ENCODE results near the gene FOXC1. TPM values are rescaled to one million over a fixed set of nuclear protein-coding genes. Genes with fewer than 3 reads are reported as not detected.

The FOXC1 gene
- polyA plus RNA-seq, 1 donor from 2014 or later: 0.09 TPM

DNA sequence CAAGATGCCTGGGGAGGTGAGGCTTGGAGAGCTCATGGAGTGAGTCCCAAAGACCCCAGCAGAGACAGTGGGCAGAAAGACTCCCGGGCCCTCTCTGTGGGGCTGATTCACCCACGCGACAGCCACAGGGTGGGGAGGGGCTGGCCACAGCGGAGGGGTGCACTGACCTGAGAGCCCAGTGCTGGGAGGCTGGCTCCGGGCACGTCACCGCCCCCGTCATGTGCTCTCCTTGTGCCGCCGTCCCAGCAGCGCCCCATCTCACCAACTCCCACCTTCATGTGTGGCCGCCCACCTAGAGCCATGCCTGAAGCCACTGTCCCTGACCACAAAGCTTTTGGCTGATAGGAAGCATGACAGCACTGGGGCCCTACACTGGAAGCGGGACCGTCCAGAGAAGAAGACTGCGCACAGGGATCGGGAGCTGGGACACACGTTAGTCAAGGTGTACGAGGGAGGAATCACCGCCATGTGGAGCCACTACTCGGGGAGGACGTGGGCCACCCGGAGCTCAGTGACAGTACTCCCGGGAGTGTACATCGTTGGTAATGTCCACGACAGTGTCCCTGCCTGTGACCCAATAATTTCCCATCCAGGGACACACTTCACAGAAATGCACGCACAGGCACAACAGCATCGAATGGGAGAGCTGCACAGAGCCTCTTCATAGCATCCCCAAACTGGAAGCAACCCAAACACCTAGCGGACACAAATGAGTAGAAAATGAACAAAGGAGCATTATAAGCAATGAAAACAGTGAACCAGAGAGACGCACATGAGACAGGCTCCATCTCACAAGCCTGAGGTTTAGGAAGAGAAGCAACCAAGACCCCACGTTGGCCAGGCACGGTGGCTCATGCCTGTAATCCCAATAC is 28.4 kb upstream of the FOXC1 start:
- H3K79me2 ChIP-seq (replicated peaks; ENCODE audit: insufficient read depth, low read length): no peaks in the 10 kb centered on the region
- H2AFZ ChIP-seq (ENCODE audit: low read depth, low read length): no peak overlapping the region
- H3K9ac ChIP-seq (ENCODE audit: low read length): no peak overlapping the region
- no peaks in the 10 kb centered on the region for H3K36me3 ChIP-seq (ENCODE audit: insufficient read depth, low read length)
- H4K20me1 ChIP-seq (ENCODE audit: insufficient read depth): no peaks in the 10 kb centered on the region
- H3F3A ChIP-seq (ENCODE audit: insufficient read depth, low read length, poor library complexity, severe bottlenecking): no peaks in the 10 kb centered on the region
- no peak overlapping the region for H3K4me3 ChIP-seq (ENCODE audit: low read length)
- no peaks in the 10 kb centered on the region for H3K9me2 ChIP-seq (ENCODE audit: insufficient read depth, low read length)
- no peaks in the 10 kb centered on the region for H3K9me3 ChIP-seq (ENCODE audit: low read length)
- no peak overlapping the region for H3K27ac ChIP-seq (ENCODE audit: low read length)
- no peaks in the 10 kb centered on the region for H3K27me3 ChIP-seq (ENCODE audit: insufficient read depth, low read depth, low read length)
- H3K4me2 ChIP-seq (ENCODE audit: low read length): no peak overlapping the region
- TF ChIP-seq MXI1 (conservative IDR thresholded peaks at IDR 0.05; ENCODE audit: poor library complexity, severe bottlenecking) (no peak), TAF1 (IDR thresholded peaks at IDR 0.05; ENCODE audit: low read depth) (no peak), SMC3 (conservative IDR thresholded peaks at IDR 0.05; ENCODE audit: poor library complexity) (no peak), EP300 (conservative IDR thresholded peaks at IDR 0.05; ENCODE audit: poor library complexity, severe bottlenecking) (no peak)

DNA sequence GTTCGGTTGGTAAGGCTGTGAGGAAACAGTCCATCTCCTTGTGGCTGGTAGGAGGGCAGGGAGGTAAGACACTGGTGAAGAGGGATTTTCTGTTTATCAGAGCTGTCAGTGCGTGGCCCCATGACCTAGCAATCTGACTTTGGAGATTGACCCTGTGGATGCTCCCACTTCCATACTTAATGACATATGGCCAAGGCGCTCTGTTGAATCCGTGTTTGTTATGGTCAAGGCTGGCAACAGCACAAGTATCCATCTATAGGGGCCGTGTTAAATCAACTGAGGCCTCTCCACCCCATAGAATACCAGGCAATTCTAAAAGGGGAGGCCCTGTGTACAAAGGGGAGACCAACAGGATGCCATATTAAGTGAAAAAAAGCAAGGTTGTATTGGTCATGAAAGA is 25.6 kb upstream of the FOXC1 start:
- H3K27ac ChIP-seq (ENCODE audit: low read length): no peak overlapping the region
- no peaks in the 10 kb centered on the region for H3F3A ChIP-seq (ENCODE audit: insufficient read depth, low read length, poor library complexity, severe bottlenecking)
- H3K36me3 ChIP-seq (ENCODE audit: insufficient read depth, low read length): no peaks in the 10 kb centered on the region
- H3K9me2 ChIP-seq (ENCODE audit: insufficient read depth, low read length): no peaks in the 10 kb centered on the region
- no peak overlapping the region for H3K4me2 ChIP-seq (ENCODE audit: low read length)
- H3K27me3 ChIP-seq (ENCODE audit: insufficient read depth, low read depth, low read length): no peaks in the 10 kb centered on the region
- no peaks in the 10 kb centered on the region for H3K79me2 ChIP-seq (replicated peaks; ENCODE audit: insufficient read depth, low read length)
- H3K9ac ChIP-seq (ENCODE audit: low read length): no peak overlapping the region
- no peaks in the 10 kb centered on the region for H4K20me1 ChIP-seq (ENCODE audit: insufficient read depth)
- no peak overlapping the region for H2AFZ ChIP-seq (ENCODE audit: low read depth, low read length)
- no peaks in the 10 kb centered on the region for H3K9me3 ChIP-seq (ENCODE audit: low read length)
- H3K4me3 ChIP-seq (ENCODE audit: low read length): no peak overlapping the region
- TF ChIP-seq POLR2AphosphoS5 (IDR thresholded peaks at IDR 0.05): no peak
- no peak for TF ChIP-seq EP300 (conservative IDR thresholded peaks at IDR 0.05; ENCODE audit: poor library complexity, severe bottlenecking)
- TF ChIP-seq SMC3 (conservative IDR thresholded peaks at IDR 0.05; ENCODE audit: poor library complexity): no peak
- TF ChIP-seq RAD21 (conservative IDR thresholded peaks at IDR 0.05): no peak
- TF ChIP-seq EZH2 (IDR thresholded peaks at IDR 0.05; ENCODE audit: borderline replicate concordance, insufficient read depth, low read length, poor library complexity, severe bottlenecking): no peak
- TF ChIP-seq, protein P1, sequence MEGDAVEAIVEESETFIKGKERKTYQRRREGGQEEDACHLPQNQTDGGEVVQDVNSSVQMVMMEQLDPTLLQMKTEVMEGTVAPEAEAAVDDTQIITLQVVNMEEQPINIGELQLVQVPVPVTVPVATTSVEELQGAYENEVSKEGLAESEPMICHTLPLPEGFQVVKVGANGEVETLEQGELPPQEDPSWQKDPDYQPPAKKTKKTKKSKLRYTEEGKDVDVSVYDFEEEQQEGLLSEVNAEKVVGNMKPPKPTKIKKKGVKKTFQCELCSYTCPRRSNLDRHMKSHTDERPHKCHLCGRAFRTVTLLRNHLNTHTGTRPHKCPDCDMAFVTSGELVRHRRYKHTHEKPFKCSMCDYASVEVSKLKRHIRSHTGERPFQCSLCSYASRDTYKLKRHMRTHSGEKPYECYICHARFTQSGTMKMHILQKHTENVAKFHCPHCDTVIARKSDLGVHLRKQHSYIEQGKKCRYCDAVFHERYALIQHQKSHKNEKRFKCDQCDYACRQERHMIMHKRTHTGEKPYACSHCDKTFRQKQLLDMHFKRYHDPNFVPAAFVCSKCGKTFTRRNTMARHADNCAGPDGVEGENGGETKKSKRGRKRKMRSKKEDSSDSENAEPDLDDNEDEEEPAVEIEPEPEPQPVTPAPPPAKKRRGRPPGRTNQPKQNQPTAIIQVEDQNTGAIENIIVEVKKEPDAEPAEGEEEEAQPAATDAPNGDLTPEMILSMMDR (IDR thresholded peaks at IDR 0.05; ENCODE audit: poor library complexity, severe bottlenecking): no peak
- TF ChIP-seq TAF1 (IDR thresholded peaks at IDR 0.05; ENCODE audit: low read depth): no peak
- TF ChIP-seq MXI1 (conservative IDR thresholded peaks at IDR 0.05; ENCODE audit: poor library complexity, severe bottlenecking): no peak
- TF ChIP-seq, protein P2, sequence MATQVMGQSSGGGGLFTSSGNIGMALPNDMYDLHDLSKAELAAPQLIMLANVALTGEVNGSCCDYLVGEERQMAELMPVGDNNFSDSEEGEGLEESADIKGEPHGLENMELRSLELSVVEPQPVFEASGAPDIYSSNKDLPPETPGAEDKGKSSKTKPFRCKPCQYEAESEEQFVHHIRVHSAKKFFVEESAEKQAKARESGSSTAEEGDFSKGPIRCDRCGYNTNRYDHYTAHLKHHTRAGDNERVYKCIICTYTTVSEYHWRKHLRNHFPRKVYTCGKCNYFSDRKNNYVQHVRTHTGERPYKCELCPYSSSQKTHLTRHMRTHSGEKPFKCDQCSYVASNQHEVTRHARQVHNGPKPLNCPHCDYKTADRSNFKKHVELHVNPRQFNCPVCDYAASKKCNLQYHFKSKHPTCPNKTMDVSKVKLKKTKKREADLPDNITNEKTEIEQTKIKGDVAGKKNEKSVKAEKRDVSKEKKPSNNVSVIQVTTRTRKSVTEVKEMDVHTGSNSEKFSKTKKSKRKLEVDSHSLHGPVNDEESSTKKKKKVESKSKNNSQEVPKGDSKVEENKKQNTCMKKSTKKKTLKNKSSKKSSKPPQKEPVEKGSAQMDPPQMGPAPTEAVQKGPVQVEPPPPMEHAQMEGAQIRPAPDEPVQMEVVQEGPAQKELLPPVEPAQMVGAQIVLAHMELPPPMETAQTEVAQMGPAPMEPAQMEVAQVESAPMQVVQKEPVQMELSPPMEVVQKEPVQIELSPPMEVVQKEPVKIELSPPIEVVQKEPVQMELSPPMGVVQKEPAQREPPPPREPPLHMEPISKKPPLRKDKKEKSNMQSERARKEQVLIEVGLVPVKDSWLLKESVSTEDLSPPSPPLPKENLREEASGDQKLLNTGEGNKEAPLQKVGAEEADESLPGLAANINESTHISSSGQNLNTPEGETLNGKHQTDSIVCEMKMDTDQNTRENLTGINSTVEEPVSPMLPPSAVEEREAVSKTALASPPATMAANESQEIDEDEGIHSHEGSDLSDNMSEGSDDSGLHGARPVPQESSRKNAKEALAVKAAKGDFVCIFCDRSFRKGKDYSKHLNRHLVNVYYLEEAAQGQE (IDR thresholded peaks at IDR 0.05; ENCODE audit: borderline replicate concordance): no peak

All from neural cell (in vitro differentiated cells).